HS-27A (cell line): ENCODE measurements around the gene SLC12A9.
"Not testable (repeated sequence)": the region's sequence is repeated elsewhere in the genome, so short reads cannot be mapped to it uniquely, and the experiment has no call there.

Experiments used
- DNase-seq: peaks from one replicate; pipeline ENCODE4 v3.0.0-alpha.2; 2012; ENCODE audit warnings: low read depth, missing footprints

Gene SLC12A9, protein sequence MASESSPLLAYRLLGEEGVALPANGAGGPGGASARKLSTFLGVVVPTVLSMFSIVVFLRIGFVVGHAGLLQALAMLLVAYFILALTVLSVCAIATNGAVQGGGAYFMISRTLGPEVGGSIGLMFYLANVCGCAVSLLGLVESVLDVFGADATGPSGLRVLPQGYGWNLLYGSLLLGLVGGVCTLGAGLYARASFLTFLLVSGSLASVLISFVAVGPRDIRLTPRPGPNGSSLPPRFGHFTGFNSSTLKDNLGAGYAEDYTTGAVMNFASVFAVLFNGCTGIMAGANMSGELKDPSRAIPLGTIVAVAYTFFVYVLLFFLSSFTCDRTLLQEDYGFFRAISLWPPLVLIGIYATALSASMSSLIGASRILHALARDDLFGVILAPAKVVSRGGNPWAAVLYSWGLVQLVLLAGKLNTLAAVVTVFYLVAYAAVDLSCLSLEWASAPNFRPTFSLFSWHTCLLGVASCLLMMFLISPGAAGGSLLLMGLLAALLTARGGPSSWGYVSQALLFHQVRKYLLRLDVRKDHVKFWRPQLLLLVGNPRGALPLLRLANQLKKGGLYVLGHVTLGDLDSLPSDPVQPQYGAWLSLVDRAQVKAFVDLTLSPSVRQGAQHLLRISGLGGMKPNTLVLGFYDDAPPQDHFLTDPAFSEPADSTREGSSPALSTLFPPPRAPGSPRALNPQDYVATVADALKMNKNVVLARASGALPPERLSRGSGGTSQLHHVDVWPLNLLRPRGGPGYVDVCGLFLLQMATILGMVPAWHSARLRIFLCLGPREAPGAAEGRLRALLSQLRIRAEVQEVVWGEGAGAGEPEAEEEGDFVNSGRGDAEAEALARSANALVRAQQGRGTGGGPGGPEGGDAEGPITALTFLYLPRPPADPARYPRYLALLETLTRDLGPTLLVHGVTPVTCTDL

DNA sequence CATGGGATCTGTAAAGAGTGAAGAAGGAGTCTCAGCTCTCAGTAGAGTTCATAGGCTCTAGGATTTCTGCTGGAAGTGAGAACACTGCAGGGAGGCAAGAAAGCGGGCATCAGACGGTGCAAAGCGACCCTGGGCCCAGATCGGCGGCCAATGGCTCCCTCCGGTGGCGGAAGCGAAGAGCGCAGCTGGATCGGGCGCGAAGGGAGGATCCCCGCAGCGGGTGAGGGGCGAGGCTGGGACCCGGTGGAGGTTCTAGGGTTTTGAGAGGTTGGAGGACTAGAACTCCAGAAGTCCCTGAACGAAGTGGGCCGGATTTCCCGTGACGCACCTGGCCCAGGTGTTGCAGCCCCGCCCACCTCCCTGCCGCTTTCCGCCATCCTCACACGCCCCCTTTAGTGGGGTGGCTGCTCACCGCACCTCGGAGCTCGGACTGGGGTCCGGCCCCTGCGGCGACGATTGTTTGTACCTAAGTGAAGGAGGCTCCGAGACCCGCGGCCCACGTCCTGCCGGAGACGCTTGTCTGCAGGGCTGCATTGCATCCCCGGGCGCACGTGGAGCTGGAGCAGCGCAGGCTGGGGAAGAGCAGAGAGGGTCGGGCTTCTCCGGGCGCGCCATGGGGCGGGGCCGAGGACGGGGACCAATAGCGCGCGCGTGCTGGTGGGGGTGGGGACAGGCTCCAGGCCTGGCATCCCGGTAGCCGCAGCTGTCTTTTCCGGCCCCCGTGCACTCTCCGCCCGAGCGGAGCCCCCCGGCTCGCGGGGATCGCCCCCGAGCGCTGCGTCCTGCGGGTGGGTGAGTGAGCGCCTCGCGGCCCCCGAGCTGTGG is at the start of gene SLC12A9:
Gene SLC12A9 (plus strand): TSS at position 666 of the 825 bp plus-strand sequence. CDS start 1,485 bp downstream, outside the sequence.
- DNase-seq: no peak

DNA sequence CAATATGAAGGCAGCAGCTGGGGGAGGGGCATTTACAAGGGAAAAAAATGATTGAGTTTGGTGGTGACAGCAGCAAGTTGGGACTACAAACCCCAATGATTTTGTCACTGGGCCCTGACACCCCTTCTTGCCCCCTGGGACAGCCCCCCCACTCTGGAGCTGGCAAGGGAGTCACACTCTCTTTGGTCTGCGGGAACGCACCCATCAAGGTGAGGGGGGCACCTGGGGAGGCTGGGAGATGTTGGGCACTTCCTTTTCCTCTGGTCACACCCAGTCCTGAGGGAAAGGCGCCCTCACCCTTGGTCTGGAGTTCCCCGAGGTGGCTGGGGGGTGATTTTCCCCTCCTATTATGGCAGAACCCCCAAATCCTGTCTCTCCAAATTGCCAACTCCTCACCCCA is 49.6 kb upstream of the SLC12A9 start:
- DNase-seq: no peak

DNA sequence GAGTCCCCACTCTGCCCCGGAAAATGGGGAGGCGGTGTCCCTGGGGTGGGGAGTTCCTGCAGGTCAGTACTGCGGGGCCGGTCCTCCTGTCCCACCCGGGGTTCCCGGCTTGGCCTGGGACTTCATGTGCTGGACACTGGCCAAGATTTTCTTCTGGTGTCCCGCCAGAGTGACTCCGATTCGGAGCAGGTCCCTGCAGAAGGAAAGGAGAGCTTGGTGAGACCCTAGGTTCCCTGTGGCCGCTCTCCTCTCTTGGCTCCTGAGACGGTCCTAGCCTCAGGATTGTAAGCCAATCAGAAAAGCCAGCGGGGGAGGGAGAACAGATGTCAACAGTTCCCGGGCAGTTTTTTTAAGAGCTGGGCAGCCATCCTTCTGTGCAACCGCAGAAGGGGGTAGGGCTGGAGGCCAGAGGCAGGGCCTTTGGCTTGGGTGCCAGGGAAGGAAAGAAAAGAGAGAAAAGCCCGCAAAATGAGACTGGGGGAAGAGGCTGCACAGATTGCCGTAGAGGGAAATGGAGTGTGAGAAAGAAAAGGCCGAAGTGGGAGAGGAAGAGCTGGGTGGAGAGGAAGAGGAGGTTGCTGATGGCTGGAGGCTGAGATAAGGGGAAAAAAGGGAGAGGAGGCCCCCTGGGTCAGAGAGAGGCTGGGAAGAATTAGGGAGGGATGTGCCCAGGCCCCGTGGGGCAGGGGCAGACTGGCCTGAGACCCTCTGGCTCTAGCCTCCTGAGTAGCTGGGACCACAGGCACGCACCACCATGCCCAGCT is 48.9 kb upstream of the SLC12A9 start:
- DNase-seq: no peak

DNA sequence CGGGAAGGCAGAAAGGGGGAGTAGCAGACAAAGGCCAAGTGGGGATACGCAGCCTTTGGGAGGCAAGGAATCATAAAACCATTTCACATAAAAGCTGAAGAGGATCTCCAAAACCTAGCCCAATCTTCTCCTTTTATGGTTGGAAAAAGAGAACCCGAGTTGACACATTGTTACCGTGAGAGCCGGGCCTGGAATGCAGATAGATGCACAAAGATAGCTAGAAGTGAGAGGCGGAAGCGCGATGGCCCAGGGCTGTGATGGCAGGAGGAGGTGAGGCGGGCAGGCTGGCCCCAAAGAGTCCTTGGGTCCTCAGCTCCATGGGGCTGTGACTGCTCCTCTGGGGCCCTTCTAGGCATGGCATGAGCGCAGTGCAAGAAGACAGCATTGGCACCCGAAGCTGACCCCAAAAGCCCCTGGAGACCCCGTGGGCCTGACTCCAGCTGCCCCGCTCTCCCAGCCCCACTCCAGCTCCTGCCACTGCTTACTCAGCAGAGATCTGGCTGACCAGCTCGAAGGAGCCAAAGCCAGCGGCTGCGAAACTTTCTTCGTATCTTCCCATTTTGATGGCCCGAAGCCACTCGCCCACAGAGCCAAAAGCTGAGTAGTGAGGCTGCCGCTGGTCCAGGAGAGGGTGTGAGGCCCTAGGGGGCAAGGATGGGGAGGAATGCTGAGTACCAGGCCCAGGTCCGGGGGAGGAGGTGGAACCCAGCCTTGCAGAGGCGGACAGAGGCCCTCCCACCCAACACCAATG is 47.7 kb upstream of the SLC12A9 start:
- no peak for DNase-seq

DNA sequence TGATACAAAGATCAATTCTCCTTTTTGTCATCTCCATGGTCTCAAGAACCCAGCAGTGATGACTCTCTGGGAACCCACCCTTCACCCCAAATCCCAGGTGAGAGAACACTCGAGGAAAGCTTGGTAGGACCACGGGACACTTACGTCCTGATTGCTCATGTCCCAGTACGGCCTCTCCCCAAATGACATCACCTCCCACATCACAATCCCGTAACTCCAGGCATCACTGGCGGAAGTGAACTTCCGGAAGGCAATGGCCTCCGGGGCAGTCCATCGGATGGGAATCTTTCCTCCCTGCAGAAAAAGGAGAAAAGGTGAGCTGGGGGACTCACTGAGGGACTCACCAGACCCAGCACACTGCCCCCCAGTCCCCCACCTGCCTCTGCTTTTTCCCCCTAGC is 46.2 kb upstream of the SLC12A9 start:
- DNase-seq: no peak

DNA sequence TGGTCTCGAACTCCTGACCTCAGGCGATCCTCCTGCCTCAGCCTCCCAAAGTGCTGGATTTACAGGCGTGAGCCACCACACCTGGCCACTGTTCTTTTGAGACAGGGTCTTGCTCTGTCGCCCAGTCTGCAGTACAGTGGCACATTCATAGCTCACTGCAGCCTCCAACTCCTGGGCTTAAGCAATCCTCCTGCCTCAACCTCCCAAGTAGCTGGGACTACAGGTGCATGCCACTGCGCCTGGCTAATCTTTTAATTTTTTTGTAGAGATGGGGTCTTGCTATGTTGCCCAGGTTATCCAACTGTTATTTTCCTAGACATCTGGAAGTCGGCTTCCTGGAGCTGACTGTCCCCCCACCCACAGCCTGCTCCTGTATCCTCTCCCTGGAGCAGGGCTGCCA is 45.6 kb upstream of the SLC12A9 start:
- DNase-seq: not testable (repeated sequence)

DNA sequence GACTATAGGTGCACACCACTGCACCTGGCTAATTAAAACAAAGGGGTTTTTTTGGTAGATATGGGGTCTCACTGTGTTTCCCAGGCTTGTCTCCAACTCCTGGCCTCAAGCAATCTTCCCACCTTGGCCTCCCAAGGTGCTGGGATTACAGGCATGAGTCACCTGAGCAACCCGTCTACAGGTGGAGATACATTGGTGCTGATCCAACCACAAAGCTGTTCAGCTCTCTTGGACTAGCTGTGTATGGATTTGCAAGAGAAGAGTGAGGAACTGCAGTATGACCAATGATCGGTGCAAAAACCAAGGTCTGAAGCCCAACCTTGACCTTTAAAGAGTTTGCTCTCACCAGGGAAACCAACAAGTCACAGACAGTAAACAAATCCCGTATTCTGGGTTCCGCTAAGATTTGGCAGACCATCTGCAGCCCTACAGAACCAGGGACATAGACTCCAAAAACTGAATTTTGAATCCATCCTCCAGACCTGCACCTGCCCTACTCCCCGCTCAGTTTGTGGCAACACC is 44.1 kb upstream of the SLC12A9 start:
- no peak for DNase-seq

DNA sequence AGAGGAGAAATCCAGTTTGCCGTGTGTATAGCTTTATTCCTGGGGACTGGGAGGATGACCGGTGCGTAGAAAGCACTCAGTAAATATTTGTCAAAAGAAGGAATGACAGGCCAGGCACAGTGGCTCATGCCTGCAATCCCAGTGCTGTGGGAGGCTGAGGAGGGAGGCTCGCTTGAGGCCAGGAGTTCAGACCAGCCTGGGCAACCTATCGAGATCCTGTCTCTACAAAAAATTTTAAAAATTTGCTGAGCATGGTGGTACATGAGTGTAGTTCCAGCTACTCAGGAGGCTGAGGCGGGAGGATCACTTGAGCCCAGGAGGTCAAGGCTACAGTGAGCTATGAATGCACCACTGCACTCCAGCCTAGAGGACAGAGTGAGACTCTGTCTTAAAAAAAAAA is 41.0 kb upstream of the SLC12A9 start:
- no peak for DNase-seq

DNA sequence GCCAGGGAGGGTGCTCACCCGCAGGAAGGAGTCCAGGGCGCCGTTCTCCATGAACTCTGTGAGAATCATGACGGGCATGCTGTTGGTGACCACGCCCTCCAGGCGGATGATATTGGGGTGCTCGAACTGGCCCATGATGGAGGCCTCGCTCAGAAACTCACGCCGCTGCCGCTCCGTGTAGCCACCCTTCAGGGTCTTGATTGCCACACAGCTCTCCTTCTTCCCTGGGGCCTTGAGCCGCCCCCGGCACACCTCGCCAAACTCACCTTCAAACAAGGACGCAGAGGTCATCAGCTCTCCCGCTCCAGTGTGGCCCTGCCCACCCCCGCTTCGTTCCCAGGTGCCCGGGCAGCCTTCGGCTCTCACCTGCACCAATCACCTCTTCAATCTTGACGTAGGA is 39.8 kb upstream of the SLC12A9 start:
- DNase-seq: no peak

DNA sequence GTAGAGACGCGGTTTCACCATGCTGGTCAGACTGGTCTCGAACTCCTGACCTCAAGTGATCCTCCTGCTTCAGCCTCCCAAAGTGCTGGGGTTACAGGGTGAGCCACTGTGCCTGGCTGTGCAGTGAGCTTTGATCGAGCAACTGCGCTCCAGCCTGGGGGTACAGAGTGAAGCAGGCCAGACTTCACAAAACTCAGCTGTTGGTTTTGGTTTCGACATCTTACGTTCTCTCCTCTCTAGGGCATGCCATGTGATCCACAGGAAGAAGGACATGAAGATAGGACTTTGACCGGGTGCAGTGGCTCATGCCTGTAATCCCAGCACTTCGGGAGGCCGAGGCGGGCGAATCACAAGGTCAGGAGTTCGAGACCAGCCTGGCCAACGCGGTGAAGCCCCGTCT is 36.0 kb upstream of the SLC12A9 start:
- DNase-seq: not testable (repeated sequence)

DNA sequence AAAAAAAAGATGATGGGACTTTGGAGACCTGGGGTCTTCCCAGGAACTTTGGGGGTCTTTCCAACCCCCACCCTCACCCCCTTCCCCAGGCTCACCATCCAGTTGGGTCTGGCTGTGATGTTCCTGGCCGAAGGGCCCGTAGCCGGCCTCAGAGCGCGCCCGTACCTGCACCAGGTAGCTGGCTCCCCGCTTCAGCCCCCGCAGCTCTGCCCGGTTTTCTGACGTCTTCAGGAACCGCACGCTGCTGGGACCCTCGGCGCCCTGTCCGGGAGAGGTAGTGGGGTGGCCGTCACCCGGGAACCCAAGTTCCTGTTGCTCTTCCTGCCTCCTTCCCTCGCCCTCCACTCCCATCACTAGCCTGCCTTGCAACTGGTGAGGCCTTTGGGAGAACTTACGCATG is 35.4 kb upstream of the SLC12A9 start:
- DNase-seq: no peak

DNA sequence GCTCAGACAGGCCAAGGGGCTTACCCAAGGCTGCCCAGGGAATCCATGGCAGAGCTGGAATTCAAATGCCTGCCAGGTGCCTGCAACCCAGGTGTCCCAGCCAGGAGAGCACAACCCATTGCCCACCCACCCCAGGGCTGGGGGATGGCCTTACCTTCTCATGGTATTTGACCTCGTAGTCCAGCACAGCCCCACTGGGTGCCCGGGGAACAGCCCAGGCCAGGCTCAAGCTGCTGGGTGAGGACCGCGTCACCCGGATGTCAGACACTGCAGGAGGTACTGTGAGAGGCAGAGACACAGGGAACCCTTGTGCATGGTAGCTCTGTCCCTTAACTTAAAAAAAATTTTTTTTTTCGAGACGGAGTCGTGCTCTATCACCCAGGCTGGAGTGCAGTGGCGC is 34.1 kb upstream of the SLC12A9 start:
- DNase-seq: no peak

DNA sequence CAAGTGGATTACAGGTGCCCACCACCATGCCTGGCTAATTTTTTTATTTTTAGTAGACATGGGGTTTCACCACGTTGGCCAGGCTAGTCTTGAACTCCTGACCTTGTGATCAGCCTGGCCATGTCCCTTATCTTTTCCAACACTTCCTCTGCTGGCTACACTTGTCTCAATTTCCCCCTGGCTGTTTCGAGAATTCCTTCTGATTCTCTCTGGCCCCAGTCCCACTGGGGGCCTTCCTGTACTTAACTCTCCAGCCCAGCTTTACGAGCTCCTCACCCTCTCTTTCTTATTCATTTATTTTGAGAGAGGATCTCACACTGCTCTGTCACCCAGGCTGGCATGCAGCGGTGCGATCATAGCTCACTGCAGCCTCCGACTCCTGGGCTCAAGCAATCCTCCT is 33.7 kb upstream of the SLC12A9 start:
- no peak for DNase-seq

DNA sequence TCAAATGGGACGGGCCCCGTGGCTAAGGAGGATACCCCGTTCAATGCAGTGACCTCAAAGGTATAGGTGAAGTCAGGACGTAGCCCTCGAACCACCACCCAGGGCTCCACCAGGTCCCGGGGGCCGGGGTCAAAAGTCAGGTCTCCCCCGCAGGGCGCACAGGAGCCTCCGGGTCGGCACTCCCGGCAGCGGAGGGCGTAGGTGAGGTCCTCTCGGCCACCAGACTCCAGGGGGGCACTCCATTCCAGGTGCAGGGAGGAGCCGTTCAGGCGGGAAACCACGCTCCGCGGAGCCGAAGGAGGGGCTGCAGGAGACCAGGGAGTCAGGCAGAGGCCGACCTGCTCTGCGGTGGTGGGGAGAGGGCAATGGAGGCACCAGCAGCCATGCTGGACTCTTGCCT is 32.9 kb upstream of the SLC12A9 start:
- DNase-seq: no peak

DNA sequence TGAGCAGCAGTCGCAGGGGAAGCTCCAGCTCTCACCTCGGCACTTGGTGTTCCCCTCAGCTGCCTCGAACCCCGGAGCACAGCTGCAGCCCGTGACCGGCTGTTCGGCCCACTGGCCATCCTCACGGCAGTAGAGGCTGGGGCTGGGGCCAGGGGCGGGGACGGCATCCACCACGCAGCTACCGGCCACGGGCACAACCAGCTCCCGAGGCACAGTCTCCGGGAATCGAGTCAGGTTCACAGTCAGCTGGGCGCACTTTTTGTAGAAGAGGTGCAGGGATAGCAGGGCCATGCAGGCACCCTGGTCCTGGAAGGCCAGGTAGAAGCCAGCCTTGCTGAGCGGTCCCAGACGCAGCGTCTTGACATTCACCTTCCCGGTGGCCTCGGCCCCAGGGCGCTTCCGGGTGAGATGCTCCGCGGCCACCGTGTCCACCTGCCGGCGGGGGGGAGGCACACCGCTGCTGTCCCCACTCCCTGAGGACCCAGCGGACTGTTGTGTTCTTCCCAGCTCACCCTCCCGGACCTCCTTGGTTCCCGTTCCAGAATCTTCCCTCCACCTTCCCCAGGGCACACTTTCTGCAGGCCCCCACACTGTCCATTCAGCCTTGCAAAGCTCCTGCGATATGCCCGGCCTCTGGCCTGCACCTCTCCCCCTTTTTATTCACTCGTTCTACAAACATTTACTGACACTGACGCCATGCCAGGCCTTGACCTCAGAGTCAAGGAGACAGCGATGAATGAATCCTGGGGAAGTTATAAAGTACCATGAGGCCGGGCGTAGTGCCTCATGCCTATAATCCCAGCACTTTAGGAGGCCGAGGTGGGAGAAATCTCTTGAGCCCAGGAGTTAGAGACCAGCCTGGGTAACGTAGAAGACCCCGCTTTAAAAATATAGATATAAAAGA is 30.0 kb upstream of the SLC12A9 start:
- DNase-seq: no peak

DNA sequence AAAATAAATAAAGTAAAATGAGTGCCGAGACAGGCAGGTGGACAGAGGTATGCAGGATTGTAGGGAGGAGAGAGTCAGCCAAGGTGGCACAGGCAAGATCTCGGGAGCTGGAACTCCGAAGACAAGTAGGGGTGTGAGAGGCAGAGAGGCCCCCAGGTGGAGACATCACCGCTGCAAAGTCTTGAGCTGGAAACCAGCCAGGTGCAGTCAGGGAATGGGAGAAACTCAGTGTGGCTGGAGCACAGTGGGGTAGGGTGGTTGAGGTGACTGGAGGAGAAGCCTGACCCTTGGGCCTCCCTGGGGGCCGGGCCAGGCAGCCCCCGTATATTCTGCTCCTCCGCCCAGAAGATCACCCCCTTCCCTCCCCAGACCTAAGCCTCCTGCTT is 29.4 kb upstream of the SLC12A9 start:
- DNase-seq: no peak

DNA sequence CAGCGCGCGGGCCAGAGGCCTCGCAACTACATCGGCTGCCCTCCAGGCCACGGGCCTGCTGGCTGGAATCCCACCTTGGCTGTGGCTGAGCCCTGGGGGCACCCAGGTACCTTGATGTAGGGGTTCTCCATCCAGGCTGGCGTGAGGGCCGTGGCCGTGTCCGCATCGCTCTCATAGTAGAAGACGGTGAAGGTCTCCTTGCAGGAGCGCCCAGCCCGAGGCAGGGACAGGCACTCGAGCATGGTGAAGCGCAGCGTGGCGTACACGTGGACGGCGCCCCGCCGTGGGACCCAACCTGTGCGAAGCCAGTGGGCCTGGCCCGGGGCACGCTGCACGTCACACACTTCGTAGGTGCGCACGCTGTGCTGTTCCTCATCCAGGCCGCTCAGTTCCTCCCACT is 29.0 kb upstream of the SLC12A9 start:
- DNase-seq: no peak

DNA sequence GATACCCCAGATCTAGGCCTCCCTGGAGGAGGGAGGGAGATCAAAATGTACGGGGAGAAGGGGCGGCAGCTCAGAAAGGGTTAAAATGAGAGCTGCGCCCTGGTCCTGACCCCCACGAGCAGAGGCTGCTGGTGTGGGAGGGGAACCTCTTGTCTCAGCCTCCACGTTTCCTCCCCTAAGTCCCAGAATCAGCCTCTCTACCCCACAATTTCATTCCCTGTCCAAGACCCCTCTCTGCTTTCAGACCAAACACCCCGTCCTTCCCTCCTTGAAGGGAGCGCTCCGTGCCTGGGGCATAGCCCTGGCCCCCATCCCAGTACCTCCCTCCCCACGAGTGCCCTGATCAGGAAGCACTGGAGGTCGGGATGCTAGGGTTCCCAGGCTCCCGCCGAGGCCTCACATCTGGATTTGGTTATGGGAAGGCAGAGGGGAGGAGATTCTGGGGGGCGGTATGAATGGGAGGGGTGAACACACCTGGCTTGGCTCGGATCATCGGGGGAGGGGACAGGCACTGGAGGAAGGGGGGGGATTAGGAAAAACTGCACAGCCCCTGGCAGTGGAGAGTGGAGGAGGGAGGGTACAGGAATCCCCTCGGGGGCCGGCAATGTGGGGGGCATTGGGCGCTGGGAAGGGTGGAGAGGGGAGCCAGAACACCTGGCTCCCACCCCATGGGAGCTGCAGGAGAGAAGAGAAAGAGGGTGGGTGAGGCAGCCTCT is 27.9 kb upstream of the SLC12A9 start:
- DNase-seq: no peak

DNA sequence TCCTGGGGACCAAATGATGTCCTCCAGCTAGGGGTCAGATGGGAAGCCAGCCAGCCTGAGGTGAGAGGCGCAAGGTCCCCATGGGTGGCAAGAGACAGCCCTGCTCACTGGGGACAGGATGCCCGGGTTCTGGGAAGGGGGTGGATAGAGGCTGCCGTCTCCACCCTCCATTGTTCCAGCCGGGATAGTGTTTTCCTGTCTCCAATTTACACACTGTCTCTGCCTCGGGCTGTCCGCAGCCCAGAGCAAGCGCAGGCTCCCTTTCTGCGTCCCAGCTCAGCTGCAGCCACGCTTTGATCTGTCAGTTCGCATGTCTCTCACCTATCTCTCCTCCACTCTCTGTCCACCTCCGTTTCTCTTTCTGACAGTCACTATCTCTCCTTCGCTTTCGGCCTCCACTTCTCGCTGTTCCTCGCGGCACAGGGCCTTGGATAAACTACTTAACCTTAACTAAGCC is 27.3 kb upstream of the SLC12A9 start:
- no peak for DNase-seq
